Stimulated activated CD4-positive, alpha-beta T cell treated with anti-CD3 and anti-CD28 coated beads, Interleukin-12 subunit alpha, Interleukin-12 subunit beta, amount 100 ng/mL, for 48 hours (primary cell): ENCODE data around the gene IFNA21.
"Not testable (repeated sequence)": the region's sequence is repeated elsewhere in the genome, so short reads cannot be mapped to it uniquely, and the experiment has no call there.

ENCODE experiments used
- DNase-seq, 3 donors: peaks; one replicate each; pipeline ENCODE4 v3.0.0-alpha.2; 2020; ENCODE audit warnings: low read depth in 2 of 3, low spot score in 1 of 3

IFNA21 gene

DNA sequence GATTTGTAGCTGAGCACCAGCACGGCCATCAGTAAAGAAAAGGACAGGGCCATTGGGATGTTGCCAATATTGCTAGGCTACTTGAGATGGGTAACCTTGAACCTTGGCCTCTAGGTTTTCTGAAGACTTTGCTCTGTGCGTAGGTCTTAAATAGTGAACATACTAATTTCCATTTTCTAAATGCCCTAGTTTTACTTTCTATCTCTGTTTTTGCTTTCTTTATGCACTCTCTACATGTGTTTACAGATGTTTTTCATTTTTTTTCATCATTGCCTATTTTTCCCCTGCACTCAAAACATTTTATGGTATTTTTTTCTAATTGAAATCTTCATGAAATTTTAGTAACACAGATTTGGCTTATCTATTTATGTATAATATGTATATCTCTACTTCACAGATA lies at the start of gene IFNA21:
Gene IFNA21 (minus strand): TSS at position 101 of the 400 bp plus-strand sequence. CDS start 48 bp downstream, at position 53.
- DNase-seq: not testable (repeated sequence)

- not testable (repeated sequence) for DNase-seq
Measured at GRCh38 chr9:21213411-21214326, 47.2 kb upstream of the IFNA21 start.

DNA sequence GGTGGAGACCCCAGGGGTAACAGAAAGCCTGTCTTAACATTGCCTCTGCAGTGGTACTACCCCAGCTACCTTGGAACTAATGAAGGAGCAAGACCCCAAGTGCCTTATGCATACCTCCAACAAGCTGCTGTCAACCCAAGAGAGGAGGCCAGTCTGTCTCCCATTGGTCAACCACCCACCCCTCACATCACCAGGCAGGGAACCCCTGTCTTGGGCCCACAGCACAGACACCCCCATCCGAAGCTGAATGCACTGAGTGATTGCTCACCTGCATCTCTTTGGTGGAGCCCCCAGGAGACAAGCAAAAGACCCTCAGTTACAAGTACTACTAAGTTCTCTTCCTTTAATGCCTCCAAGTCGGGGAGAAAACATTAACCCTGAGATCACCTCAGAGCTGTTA lies 45.7 kb upstream of the IFNA21 start:
- DNase-seq: not testable (repeated sequence)

DNA sequence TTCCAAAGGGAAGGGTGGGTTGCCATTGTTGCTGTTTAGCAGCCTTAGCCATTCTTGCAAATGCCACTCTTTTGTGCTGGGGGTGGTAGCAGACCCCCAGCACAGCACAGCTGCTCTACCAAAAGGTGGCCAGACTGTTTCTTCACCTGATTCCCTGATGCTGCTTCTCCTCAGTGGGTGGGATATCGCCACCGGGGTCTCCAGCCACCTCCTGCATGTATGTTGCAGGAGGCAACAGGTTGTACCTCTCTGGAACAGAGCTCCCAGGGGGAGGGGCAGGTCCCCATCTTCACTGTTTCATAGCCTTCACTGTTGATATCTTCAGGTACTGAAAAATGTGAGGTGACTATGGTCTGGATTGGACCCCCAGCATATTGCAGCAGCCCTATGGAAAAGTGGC lies 44.3 kb upstream of the IFNA21 start:
- DNase-seq: not testable (repeated sequence)

DNA sequence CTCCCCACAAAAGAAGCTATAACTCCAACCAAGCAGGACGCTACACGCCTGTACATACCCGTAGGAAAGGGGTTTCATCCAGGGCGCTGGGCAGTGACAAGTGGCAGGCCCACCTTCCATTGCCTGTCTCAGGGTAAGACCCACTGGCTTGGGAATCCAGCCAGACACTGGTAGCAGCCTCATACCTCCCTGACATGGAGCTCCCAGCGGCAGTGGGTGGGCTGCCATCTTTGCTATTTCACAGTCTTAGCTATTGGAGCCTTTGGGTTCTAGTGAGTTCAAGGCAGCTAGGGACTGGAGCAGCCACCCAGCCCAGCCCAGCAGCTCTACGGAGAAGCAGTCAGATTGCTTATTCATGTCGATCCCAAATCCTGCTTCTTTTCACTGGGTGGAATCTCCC lies 43.9 kb upstream of the IFNA21 start:
- no peak for DNase-seq

DNA sequence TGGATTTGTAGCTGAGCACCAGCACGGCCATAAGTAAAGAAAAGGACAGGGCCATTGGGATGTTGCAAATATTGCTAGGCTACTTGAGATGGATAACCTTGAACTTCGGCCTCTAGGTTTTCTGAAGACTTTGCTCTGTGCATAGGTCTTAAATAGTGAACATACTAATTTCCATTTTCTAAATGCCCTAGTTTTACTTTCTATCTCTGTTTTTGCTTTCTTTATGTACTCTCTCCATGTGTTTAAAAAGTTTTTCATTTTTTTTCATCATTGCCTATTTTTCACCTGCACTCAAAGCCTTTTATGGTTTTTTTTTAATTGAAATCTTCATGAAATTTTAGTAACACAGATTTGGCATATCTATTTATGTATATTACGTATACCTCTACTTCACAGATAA lies 40.6 kb upstream of the IFNA21 start, which contains the start of gene IFNA10:
Gene IFNA10 (minus strand): TSS at position 101 of the 400 bp plus-strand sequence. CDS start 46 bp downstream, at position 55.
- not testable (repeated sequence) for DNase-seq

- DNase-seq: no peak
Measured at GRCh38 chr9:21205204-21205603, 38.7 kb upstream of the IFNA21 start.

DNA sequence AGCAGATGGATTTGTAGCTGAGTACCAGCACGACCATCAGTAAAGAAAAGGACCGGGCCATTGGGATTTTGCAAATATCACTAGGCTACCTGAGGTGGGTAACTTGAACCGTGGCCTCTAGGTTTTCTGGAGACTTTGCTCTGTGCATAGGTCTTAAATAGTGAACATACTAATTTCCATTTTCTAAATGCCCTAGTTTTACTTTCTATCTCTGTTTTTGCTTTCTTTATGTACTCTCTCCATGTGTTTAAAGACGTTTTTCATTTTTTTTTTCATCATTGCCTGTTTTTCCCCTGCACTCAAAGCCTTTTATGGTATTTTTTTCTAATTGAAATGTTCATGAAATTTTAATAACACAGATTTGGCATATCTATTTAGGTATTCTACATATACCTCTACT lies 35.6 kb upstream of the IFNA21 start, which contains the start of gene IFNA7:
Gene IFNA7 (minus strand): TSS at position 101 of the 400 bp plus-strand sequence. CDS start 40 bp downstream, at position 61.
- DNase-seq: not testable (repeated sequence)

DNA sequence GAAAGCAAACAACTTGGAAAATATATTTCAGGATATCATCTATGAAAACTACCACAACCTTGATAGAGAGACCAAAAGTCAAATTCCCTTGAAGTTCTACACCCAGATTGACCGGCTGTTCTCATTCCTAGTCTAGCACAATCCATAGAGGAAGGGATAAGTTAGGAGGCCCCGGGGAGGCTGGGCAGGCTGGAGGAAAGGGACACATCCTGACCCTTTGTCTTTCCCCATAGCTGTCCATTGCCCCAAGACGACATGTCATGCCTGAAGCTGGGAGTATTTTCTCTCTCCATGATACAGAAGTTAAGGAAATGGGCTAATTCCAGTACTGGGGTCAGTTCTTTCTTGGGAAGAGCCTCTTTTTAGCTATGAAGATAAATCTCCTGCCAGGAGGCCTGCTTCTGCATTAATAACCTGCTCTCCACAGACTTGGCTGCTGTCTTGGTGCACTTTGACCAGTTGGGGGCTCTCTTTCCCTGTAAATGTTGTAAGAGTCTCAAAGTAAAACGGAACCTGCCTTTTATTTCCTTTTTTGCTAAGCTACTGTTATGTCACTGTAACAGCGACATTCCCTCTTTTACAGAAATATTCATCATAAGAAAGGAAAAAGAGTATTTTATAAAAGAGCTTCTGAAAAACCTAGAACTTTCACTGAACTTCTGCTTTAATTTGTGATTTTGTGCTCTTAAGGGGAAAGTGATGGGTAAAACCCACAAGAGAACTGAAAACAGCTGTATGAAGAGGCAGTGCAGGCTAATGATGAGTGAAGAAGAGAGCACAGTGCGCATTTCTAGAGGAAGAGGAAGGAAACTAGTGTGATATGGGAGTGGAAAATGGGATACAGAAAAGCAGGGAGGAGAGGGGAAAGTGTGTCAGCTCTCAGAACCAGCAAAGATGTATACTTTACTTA lies 28.7 kb upstream of the IFNA21 start:
- peak; percentile 11 to 54 (median 12) for DNase-seq

DNA sequence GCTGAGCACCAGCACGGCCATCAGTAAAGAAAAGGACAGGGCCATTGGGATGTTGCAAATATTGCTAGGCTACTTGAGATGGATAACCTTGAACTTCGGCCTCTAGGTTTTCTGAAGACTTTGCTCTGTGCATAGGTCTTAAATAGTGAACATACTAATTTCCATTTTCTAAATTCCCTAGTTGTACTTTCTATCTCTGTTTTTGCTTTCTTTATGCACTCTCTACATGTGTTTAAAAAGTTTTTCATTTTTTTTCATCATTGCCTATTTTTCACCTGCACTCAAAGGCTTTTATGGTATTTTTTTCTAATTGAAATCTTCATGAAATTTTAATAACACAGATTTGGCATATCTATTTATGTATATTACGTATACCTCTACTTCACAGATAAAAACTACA lies 21.0 kb upstream of the IFNA21 start, which contains the start of gene IFNA4:
Gene IFNA4 (minus strand): TSS at position 101 of the 400 bp plus-strand sequence. CDS start 56 bp downstream, at position 45.
- DNase-seq: not testable (repeated sequence)

DNA sequence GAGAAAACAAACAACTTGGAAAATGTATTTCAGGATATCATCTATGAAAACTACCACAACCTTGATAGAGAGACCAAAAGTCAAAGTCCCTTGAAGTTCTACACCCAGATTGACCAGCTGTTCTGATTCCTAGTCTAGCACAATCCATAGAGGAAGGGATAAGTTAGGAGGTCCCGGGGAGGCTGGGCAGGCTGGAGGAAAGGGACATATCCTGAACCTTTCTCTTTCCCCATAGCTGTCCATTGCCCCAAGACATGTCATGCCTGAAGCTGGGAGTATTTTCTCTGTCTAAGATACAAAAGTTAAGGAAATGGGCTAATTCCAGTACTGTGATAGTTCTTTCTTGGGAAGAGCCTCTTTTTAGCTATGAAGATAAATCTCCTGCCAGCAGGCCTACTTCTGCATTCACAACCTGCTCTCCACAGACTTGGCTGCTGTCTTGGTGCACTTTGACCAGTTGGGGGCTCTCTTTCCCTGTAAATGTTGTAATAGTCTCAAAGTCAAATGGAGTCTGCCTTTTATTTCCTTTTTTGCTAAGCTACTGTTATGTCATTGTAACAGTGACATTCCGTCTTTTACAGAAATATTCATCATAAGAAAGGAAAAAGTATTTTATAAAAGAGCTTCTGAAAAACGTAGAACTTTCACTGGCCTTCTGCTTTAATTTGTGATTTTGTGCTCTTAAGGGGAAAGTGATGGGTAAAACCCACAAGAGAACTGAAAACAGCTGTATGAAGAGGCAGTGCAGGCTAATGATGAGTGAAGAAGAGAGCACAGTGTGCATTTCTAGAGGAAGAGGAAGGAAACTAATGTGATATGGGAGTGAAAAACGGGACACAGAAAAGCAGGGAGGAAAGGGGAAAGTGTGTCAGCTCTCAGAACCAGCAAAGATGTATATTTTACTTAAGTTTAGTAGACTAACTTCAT lies 16.6 kb upstream of the IFNA21 start:
- DNase-seq: not testable (repeated sequence)

DNA sequence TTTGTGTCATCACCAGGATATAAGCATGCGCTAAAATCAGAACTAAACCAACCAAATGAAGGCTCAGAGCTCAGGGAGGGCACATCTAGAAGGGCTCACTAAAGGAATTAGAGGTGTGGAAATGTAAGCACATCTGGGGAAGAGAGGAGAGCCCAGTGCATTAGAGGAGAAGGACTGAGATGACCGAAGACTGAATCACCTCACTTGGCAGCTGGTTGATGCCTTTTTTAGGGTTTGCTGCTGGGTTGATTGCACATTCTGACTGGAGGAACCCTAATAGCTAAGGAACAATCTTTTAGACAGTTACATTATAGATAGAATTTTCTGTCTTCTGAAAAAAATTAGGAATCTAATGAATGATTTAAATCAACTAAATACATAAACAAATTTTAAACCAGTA lies 8.2 kb upstream of the IFNA21 start:
- DNase-seq: no peak

GRCh38 chr9:21172156-21172555 lies 5.7 kb upstream of the IFNA21 start:
- DNase-seq: no peak

DNA sequence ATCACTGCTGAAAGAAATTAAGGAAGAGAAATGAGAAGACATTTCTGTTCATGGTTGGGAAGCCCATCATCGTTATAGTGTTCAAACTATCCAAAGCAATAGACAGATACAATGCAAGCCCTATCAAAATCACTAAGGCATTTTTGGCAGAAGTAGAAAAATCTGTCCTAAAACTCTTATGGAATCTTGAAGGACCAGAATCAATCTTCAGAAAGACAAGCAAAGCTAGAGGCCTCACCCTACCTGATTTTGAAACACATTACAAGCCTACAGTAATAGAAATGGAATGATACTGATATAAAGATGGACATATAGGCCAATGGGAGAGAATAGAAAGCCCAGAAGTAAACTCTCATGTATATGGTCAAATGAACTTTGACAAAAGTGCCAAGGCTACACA lies 4.9 kb upstream of the IFNA21 start:
- no peak for DNase-seq

- DNase-seq: no peak
Measured at GRCh38 chr9:21165516-21165915, 944 bp downstream of the IFNA21 start.

DNA sequence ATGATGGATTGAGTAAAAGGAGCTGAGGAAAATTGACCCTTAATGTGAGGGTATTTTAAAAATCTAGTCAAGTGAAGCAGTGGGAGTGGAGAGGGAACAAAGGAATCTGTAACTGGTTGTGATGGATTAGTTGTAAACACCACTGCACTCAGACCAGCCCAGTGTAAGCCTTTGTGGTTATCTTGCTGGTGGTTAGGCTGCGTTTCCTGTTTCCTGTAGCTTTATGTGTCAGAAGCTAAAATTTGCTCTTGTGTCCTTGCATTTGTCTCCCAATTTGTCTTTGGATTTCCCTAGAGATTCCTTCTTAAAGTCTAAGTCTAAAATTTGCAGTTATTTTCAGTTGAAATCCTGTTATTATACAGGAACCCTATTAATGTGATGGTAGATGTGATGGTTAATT lies 6.3 kb downstream of the IFNA21 start:
- no peak for DNase-seq

DNA sequence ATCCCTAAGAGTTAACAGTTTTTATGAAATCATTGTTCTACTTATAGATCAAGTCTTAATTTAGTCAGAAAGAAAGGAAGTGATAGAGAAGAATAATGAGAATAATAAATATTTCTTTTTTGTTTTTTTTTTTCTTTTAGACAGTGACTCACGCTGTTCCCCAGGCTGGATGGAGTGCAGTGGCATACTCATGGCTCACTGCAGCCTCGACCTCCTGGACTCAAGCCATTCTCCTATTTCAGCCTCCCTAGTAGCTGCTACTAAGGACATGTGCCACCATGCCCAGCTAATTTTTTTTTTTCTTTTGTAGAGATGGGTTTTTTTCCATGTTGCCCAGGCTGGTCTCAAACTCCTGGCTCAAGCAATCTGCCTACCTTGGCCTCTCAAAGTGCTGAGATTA lies 11.0 kb downstream of the IFNA21 start:
- DNase-seq: no peak

DNA sequence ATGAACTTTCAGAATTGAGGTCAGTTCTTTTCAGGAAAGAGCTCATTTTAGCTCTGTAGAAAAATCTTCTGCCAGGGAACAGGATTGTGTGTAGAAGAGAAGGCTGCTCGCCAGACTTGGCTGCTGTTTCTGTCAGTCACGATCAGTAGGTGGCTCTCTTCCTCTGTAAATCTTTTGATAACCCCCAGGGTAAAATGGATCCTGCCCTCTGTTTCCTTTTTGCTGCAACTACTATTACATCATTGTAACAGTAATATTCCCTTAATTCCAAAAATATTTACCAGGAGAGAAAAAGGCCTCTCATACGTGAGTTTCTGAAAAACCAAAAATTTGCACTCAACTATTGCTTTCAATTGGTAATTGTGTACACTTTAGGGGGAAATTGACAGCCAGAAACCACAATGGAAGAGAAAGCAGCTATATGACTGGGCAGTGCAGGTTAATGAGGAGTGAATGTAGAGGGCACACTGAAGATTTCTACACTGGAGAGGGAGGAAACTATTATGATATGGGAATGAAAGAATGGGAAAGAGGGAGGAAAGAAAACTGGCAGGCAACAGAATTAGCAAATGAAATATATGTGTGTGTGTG lies 12.3 kb downstream of the IFNA21 start:
- no peak for DNase-seq

DNA sequence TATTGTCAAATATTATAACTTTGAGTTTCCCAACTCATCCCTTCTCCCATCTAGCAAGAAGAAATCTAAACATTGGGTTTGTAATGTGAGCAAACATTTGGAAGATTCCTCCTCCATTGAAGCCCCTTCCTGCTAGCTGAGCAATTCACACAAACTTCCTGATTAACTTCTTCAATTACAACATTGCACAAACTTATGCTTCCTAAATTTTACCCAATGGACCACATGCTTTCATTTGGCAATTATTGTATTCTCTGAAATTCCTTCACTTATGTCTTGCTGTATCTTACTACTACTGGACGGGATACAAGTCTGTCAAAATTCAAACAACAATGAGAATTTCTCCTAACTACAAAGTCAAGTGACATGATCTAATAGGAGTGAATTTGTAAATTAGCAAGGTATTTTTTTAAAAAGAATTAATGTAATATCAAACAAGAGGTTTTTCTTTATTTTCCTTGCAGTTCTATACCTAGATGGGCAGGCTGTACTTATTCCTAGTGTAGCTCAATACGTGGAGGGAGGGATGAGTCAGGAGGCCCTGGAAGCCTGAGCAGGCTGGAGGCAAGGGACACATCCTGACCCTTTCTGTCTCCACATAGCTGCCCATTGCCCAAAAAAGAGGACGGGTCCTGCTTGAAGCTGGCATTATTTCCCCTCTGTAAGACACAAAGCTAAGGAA lies 13.0 kb downstream of the IFNA21 start:
- no peak for DNase-seq
